GM19452 (cell line): ENCODE results near the gene ZNF292.
A peak's percentile ranks its signal among the peaks of the same experiment; 100 is the strongest.
"Not testable (repeated sequence)": the region's sequence is repeated elsewhere in the genome, so short reads cannot be mapped to it uniquely, and the experiment has no call there.

ENCODE experiments used
- ATAC-seq: cut with Tn5 transposase; IDR thresholded peaks from one replicate; pipeline ENCODE4 v1.9.1; 2021; ENCODE audit not compliant: unreplicated experiment

Gene ZNF292

GRCh38 chr6:87157596-87157995, 2.2 kb downstream of the ZNF292 start:
- not testable (repeated sequence) for ATAC-seq

GRCh38 chr6:87161299-87161698, 5.9 kb downstream of the ZNF292 start:
- ATAC-seq = no peak

- no peak for ATAC-seq
Observed at GRCh38 chr6:87164004-87164403, 8.6 kb downstream of the ZNF292 start.

- ATAC-seq = no peak
Observed at GRCh38 chr6:87164506-87164905, 9.1 kb downstream of the ZNF292 start.

- no peak for ATAC-seq
Observed at GRCh38 chr6:87165185-87165584, 9.8 kb downstream of the ZNF292 start.

GRCh38 chr6:87171938-87172633, 16.7 kb downstream of the ZNF292 start:
- ATAC-seq = no peak

- peak; percentile 46 for ATAC-seq
Observed at GRCh38 chr6:87174078-87174579, 18.8 kb downstream of the ZNF292 start.

- no peak for ATAC-seq
Observed at GRCh38 chr6:87176493-87176892, 21.1 kb downstream of the ZNF292 start.

- no peak for ATAC-seq
Observed at GRCh38 chr6:87180105-87180728, 24.9 kb downstream of the ZNF292 start.

- ATAC-seq = peak; percentile 31
Observed at GRCh38 chr6:87181903-87182302, 26.5 kb downstream of the ZNF292 start.

GRCh38 chr6:87182321-87182720, 27.0 kb downstream of the ZNF292 start:
- peak; percentile 74 for ATAC-seq

- no peak for ATAC-seq
Observed at GRCh38 chr6:87182940-87183339, 27.6 kb downstream of the ZNF292 start.

GRCh38 chr6:87183687-87184086, 28.3 kb downstream of the ZNF292 start:
- ATAC-seq = no peak

GRCh38 chr6:87184762-87185250, 29.4 kb downstream of the ZNF292 start:
- ATAC-seq = no peak

- ATAC-seq = no peak
Observed at GRCh38 chr6:87196275-87196842, 41.0 kb downstream of the ZNF292 start.

GRCh38 chr6:87197547-87197946, 42.2 kb downstream of the ZNF292 start:
- ATAC-seq = peak; percentile 76

GRCh38 chr6:87198022-87198810, 42.9 kb downstream of the ZNF292 start:
- not testable (repeated sequence) for ATAC-seq

GRCh38 chr6:87199787-87200186, 44.4 kb downstream of the ZNF292 start:
- ATAC-seq = no peak

GRCh38 chr6:87200469-87201175, 45.3 kb downstream of the ZNF292 start:
- ATAC-seq = no peak

GRCh38 chr6:87203448-87204023, 48.2 kb downstream of the ZNF292 start:
- no peak for ATAC-seq
